DND-41 (cell line): ENCODE data around the gene MEF2C.

ENCODE experiments used
- EZH2 ChIP-seq: IDR thresholded peaks from 3 replicates; pipeline ENCODE4 v1.6.1; 2012; ENCODE audit warnings: borderline replicate concordance, low read depth, mild to moderate bottlenecking, moderate library complexity, low read length, inconsistent platforms; ENCODE audit not compliant: severe bottlenecking
- TF ChIP-seq, protein P1 (sequence below): IDR thresholded peaks from 2 replicates; pipeline ENCODE4 v1.5.1; 2012; ENCODE audit warnings: borderline replicate concordance, low read length, moderate library complexity, mild to moderate bottlenecking; ENCODE audit not compliant: poor library complexity, severe bottlenecking; ENCODE audit errors: extremely low read depth

GRCh38 chr5:88758184-88758583 lies 124.8 kb downstream of the MEF2C start:
- TF ChIP-seq, protein P1, sequence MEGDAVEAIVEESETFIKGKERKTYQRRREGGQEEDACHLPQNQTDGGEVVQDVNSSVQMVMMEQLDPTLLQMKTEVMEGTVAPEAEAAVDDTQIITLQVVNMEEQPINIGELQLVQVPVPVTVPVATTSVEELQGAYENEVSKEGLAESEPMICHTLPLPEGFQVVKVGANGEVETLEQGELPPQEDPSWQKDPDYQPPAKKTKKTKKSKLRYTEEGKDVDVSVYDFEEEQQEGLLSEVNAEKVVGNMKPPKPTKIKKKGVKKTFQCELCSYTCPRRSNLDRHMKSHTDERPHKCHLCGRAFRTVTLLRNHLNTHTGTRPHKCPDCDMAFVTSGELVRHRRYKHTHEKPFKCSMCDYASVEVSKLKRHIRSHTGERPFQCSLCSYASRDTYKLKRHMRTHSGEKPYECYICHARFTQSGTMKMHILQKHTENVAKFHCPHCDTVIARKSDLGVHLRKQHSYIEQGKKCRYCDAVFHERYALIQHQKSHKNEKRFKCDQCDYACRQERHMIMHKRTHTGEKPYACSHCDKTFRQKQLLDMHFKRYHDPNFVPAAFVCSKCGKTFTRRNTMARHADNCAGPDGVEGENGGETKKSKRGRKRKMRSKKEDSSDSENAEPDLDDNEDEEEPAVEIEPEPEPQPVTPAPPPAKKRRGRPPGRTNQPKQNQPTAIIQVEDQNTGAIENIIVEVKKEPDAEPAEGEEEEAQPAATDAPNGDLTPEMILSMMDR: no peak
- no peak for TF ChIP-seq EZH2
